HG02571 (cell line): ENCODE data around the gene LHFPL6.

ENCODE experiments used
- ATAC-seq: cut with Tn5 transposase; IDR thresholded peaks from one replicate; pipeline ENCODE4 v1.9.1; 2021; ENCODE audit warnings: mild to moderate bottlenecking, moderate library complexity; ENCODE audit not compliant: unreplicated experiment

The LHFPL6 gene

GRCh38 chr13:39397226-39397895, 205.6 kb downstream of the LHFPL6 start:
- ATAC-seq, result no peak

DNA sequence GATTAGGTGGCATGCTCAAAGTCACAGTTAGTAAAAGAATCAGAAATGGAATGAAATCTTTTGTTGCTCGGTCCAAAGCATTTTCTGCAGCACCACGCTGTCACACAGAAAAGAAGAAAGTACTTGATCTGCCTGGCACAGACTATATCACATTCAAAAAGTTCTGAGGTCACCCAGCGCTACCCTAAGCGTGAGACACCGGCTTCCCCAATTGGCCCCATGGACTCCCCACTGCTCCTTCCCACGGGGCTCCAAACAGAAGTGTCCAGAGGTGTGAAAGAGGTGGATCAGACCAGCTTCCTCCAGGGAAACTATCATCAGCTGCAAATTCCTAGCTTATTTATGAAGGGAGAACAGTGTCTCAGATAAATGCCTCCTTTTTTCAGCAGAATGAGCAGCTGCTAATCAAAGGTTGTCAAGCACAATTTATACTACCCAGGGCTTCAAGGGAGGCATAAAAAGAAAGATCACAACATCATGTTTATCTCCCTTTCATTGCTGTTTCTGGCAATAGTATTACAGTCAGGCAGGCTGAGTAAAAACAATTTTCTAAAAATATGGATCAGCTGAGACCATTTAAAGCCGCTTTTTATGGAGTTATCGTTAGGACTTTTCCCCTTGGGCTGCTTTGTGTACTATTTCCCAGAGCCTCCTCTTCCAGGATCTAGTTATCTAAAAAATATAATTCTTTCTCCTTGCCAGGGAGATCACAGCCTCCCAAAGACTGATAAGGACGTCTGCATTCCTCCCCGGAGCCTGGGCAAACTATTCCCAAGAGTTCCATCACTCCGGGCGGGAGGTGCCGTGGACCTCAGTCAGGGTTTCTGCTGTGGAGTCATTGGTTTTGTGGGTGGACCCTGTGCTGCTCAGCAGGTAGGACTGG, 208.0 kb downstream of the LHFPL6 start:
- ATAC-seq, result no peak

GRCh38 chr13:39391761-39392160, 211.2 kb downstream of the LHFPL6 start:
- no peak for ATAC-seq

DNA sequence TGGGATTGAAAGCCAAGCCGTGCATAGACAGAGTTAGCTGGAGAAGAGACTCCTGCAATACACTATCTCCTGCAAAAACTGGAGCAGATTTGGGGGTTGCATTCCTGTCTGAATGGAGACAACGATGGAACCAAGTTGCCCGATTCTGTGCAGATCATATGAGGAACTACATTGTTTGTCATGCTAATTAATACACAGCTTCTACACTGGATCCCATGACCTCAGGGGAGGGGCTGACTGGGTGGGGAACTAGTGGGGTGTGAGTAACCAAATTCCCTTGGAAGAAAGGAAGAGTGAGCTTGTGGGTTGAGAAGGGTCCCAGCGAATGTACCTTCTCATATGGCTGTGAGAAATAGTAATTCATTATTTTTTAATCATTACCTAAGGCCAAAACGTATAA, 214.0 kb downstream of the LHFPL6 start:
- ATAC-seq, result no peak

DNA sequence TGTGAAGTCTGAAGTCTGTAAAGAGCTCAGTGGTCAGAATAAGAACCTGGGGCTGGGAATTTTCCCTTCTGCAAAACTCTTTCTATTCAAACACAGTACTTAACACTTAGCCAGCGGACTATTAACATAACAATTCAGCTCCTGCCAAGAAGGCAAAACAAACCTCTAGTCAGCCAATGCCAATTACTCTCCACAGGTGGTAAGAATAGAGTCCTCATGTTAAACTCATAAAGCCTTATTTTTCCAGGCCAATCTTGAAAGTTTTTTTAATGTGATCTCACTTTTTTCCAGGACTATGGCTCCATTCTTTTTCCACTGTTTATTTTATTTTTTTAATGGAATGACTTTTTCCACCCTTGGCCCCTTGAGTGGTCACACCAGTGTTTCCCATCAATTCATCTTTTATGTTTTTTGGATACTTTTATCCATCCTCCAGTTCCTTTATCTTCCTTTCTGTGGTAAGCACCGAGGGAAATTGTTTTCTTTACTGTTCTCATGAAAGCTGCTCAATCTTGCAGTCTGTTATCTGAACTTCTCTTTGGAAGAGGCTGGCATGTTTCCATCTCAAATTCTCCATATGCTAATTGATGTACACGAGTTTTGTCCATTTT, 217.3 kb downstream of the LHFPL6 start:
- no peak for ATAC-seq

- ATAC-seq, result no peak
These were observed 217.8 kb downstream of the LHFPL6 start for GRCh38 chr13:39385154-39385553.

DNA sequence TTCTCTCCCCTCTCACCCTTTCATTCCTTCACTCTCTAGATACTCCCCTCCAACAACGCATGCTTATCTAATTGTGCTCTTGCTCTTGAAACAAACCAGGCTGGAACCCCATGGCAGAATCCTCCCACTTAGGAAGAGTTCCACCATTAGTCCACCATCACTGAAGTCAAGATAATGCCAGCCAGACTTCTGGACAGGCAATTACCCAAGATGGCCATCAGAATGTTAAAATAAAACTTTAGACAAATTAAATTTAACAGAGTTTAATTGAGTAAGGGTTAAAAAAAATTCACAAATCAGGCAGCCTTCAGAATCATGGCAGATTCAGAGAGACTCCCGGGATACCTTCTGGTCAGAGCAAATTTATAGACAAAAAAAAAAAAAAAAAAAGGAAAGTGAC, 221.5 kb downstream of the LHFPL6 start:
- ATAC-seq, result no peak

DNA sequence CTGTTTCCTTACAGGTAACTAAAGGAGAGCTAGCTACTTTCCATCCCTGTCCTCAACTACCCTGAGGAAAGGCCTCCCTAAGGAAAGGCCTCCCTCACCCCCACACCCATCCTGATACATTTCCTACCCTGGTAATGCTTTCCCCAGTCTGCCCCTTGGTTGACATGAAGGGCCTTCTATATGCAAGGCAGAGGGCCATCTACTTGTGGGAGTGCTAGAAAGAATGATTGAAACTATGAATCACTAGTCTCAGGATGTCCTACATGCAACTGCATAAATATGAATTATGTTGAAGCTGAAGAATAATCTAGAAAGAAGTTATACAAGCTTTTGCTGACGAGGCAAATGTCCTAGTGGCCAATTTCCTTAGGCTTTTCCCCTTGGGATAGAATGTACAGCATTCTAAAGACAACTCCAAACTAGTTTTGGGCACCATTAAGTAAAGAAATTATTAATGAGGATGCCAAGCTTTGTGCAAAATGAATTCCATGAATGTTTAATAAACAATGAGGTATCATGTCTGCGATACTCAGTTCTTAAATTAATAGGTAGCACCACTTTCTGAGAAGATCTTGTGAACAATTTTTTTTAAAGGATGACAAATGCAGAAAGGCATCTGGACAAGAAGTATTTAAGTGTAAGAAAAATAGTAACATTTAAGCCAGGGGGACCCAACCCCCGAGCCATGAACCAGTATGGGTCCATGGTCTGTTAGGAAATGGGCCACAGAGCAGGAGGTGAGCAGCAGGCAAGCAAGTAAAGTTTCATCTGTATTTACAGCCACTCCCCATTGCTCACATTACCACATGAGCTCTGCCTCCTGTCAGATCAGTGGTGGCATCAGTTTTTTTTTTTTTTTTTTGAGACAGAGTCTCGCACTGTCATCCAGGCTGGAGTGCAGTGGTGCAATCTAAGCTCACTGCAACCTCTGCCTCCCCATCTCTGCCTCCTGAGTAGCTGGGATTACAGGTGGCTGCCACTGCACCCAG, 223.0 kb downstream of the LHFPL6 start:
- no peak for ATAC-seq

GRCh38 chr13:39379118-39379517, 223.9 kb downstream of the LHFPL6 start:
- peak; percentile 89 for ATAC-seq

DNA sequence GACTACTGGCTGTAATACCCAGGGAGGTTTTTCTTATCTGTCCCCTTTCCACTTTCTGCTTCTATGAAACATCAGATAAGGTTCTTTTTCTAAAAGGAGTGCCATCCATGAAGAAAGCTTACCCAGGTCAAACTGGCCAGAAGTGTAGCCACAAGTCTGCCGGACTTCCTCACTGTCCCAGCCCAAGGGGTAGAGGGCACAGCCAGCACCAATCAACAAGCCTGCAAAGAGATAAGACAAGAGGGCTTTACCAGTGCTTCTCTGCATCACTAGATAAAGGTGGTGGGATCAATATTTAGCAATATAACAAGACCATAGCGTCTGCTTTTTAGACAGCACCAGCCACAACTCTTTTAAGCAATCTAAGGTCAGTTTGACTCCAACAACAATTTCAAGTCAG, 224.7 kb downstream of the LHFPL6 start:
- no peak for ATAC-seq

GRCh38 chr13:39377699-39378098, 225.3 kb downstream of the LHFPL6 start:
- no peak for ATAC-seq

- ATAC-seq, result no peak
These were observed 226.9 kb downstream of the LHFPL6 start for GRCh38 chr13:39376076-39376475.

GRCh38 chr13:39375601-39376000, 227.4 kb downstream of the LHFPL6 start:
- no peak for ATAC-seq

- ATAC-seq, result no peak
These were observed 228.2 kb downstream of the LHFPL6 start for GRCh38 chr13:39374741-39375189.

GRCh38 chr13:39373145-39373544, 229.8 kb downstream of the LHFPL6 start:
- ATAC-seq, result no peak

GRCh38 chr13:39371706-39372105, 231.3 kb downstream of the LHFPL6 start:
- no peak for ATAC-seq

DNA sequence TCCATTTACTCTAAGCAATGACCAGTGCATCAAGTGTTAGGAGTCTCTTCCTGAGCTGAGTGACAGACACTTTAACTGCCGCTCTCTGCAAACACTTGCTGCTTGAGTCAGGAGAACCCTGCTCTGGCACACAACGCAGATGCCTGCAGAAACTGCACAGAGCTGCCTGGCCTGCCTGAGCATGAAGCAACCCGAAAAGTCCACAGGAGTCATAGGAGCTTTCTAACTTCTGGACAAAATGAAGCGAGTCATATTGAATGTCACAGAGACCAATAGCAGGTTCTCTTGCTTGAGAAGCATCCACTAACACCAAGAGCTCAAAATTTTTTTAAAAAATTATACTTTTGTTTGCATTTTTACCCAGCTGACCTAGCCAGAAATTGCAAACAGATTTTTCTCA, 232.4 kb downstream of the LHFPL6 start:
- ATAC-seq, result no peak

GRCh38 chr13:39370048-39370447, 232.9 kb downstream of the LHFPL6 start:
- ATAC-seq, result no peak

DNA sequence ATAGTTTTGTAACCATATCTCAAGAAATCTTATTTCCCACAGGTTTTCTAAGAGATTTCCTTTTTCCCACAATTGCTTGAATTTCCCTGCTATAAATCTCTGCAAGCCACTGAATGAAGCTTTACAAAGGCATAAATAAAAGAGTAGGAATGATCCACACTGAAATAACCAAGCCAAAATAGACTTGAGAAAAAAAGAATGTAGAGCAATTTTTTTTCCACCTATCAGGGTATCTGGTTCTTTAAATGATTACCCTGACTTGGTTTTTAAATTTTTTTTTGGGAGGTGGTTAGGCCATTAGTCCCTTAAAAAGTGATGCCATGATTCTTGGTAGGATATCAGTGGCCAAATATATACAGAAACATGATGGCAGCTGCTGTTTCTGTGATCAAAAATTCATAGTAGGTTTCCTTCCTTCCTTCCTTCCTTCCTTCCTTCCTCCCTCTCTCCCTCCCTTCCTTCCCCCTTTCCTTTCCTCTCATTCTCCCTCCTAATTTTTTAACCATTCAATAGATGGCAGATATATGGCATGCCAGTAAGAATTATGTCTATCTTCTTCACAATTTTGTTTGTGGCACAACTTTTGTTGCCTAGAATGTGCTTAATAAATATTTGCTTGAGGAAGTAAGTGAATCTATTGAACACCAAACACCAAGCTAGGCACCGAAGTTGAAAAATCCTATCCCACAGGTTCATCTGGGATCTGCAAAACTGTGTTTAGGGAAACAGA, 233.7 kb downstream of the LHFPL6 start:
- no peak for ATAC-seq

GRCh38 chr13:39365879-39366278, 237.1 kb downstream of the LHFPL6 start:
- no peak for ATAC-seq
